ENCODE data around the gene FLYWCH2.

DNA sequence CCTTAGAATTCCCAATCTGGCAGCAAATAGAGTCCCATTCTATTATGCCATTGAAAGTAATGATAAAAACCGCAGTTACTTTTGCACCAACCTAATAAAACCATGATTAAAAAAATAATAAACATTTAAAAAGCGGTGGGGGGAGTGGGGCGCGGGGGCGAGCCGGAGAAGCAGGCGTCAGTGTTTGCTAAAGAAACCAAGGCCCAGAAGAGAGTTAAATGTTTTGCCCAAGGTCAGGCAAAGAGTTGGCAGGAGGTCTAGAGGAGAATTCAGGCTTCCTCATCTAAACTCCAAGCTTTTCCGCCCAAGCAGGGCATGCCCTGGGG lies 15.4 kb upstream of the FLYWCH2 start:
- TF ChIP-seq, protein P1, sequence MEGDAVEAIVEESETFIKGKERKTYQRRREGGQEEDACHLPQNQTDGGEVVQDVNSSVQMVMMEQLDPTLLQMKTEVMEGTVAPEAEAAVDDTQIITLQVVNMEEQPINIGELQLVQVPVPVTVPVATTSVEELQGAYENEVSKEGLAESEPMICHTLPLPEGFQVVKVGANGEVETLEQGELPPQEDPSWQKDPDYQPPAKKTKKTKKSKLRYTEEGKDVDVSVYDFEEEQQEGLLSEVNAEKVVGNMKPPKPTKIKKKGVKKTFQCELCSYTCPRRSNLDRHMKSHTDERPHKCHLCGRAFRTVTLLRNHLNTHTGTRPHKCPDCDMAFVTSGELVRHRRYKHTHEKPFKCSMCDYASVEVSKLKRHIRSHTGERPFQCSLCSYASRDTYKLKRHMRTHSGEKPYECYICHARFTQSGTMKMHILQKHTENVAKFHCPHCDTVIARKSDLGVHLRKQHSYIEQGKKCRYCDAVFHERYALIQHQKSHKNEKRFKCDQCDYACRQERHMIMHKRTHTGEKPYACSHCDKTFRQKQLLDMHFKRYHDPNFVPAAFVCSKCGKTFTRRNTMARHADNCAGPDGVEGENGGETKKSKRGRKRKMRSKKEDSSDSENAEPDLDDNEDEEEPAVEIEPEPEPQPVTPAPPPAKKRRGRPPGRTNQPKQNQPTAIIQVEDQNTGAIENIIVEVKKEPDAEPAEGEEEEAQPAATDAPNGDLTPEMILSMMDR (IDR thresholded peaks at IDR 0.05), result no peak
- no peak for TF ChIP-seq ZFX (IDR thresholded peaks at IDR 0.05; ENCODE audit: borderline replicate concordance)
